HFF-Myc (cell line): ENCODE measurements around the gene IL6ST.
A peak's percentile ranks its signal among the peaks of the same experiment; 100 is the strongest.

Experiments
- DNase-seq: peaks from one replicate; pipeline ENCODE4 v3.0.0-alpha.2; 2011; ENCODE audit warnings: low read depth; ENCODE audit errors: extremely low read depth
- H3K4me3 ChIP-seq: replicated peaks from 2 replicates; pipeline ENCODE4 v1.5.1; 2011; ENCODE audit warnings: low read depth, mild to moderate bottlenecking, control low read depth, low read length
- TF ChIP-seq, protein P1 (sequence below): IDR thresholded peaks from 2 replicates; pipeline ENCODE4 v1.5.1; 2012; ENCODE audit warnings: mild to moderate bottlenecking, low read depth, low read length, control low read depth; ENCODE audit errors: missing control alignments

Gene IL6ST

DNA sequence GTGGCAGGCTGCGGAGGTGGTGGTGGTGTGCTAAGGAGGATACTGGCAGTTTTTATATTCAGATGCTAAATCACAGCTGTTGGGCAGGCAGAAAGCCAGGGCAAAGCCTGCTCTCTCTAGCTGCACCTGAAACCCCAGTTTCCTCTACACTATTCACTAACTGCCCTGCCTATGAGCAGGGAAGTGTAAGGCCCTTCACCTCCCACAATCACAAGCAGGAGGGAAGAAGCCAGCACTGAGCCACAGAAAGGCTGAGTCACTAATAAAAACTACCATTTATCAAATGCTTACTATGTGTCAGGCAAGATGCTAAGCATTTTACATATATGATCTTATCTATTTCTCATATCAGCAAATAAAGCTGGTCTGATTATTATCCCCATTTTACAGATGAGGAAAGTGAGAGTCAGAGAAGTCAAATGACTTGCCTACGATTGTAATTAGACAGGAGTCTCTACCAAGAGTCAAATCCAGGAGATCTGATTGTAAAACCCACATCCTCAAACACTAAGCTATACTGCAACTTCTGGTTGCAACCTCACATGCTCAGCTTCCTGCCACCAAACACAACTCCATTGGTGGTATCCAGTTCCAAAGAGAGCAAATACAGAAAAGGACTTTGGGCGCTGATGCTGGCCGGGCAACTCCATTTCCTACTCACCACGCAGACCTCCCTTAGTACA lies 17.7 kb upstream of the IL6ST start:
- peak; percentile 63 for DNase-seq
- TF ChIP-seq, protein P1, sequence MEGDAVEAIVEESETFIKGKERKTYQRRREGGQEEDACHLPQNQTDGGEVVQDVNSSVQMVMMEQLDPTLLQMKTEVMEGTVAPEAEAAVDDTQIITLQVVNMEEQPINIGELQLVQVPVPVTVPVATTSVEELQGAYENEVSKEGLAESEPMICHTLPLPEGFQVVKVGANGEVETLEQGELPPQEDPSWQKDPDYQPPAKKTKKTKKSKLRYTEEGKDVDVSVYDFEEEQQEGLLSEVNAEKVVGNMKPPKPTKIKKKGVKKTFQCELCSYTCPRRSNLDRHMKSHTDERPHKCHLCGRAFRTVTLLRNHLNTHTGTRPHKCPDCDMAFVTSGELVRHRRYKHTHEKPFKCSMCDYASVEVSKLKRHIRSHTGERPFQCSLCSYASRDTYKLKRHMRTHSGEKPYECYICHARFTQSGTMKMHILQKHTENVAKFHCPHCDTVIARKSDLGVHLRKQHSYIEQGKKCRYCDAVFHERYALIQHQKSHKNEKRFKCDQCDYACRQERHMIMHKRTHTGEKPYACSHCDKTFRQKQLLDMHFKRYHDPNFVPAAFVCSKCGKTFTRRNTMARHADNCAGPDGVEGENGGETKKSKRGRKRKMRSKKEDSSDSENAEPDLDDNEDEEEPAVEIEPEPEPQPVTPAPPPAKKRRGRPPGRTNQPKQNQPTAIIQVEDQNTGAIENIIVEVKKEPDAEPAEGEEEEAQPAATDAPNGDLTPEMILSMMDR, result no peak
- no peak overlapping the region for H3K4me3 ChIP-seq

DNA sequence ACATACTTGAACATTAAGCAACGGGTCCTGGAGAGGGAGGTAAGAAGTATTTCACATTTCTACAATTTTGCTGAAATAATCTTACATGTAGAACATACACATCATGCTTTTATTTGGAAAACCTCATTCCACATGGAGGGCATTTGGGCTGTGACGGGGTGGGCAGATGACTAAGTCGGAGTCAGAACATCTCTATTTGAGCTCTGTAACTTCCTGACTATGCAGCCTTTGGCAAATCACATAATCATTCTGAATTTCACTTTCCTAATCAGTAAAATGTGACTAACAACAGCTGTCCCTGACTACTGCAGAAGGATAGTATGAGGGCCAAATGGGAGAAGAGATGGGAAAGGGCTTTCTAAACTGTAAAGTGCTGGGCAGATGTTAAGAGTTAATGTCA lies 17.1 kb upstream of the IL6ST start:
- peak; percentile 85 for DNase-seq
- H3K4me3 ChIP-seq, result no peak overlapping the region
- TF ChIP-seq, protein P1, result no peak

DNA sequence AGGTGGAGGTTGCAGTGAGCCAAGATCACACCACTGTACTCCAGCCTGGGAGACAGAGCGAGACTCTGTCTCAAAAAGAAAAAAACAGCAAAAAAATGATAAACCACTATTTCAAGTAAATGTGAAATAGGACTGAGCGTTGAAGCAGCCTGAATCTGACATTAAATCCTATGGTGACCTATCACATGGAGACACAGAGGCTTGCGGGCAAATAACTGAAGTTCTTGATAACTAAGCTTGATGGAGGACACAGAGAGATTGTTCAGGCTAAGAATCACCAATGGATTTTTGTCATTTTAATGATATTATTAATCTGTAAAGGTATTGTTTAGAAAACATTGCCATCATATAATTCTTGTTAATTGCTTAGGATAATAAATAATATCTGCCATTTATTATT lies 15.7 kb upstream of the IL6ST start:
- no peak for DNase-seq
- no peak overlapping the region for H3K4me3 ChIP-seq
- TF ChIP-seq, protein P1, result no peak

DNA sequence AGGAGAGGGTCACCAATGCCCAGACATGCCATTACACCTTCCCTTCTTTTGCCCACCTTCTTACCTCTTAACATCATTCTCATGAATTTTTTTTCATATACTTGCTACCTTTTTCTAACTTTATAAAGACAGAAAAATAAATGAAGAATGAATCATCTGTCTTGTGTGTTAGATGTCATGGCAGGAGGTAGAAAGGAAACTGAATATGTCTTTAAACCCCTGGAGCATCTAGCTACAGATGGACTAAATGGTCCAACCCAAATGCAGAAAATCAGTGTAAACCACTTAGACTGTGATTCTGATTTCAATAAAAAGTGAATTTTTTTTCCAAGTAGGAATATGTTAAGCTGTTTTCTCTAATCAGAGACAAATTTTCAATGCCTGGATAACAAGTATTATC lies 11.8 kb upstream of the IL6ST start:
- no peak overlapping the region for H3K4me3 ChIP-seq
- TF ChIP-seq, protein P1, result no peak
- no peak for DNase-seq

DNA sequence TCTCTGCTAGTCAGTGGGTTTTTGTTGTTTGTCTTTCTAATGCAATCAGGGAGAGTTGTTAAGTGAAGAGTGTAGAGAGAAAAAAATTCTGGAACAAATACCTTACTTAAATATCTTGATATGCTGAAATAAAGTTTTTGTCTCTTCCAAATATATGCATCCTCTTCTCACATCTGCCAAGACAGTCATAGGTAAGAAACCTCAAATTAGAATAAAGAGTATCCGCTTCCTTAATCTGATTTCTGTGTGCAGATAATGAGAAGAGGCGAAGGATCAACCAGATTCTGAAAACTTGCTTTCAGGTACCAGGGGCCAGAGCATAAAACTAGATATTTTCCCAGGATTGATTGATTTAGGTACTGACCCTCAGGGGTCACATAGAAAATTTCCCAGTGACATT lies 11.3 kb upstream of the IL6ST start:
- no peak for DNase-seq
- no peak overlapping the region for H3K4me3 ChIP-seq
- TF ChIP-seq, protein P1, result no peak

DNA sequence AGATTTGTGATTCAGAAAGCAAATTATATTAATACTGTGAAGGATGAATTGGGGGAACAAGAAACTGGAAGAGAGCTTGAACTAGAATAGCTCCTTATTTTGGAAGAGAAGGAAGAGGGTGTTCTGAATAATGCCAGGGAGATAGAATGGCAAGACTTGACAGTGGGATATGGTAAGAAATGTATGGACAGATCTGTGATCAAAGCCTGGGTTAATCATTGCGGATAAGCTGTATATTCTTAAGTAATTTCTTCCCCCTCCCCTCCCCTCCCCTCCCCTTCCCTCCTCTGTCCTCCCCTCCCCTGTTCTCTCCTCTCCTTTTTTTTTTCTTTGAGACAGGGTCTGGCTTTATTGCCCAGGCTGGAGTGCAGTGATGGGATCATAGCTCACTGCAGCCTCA lies 10.1 kb upstream of the IL6ST start:
- TF ChIP-seq, protein P1, result no peak
- DNase-seq, result no peak
- H3K4me3 ChIP-seq, result no peak overlapping the region

DNA sequence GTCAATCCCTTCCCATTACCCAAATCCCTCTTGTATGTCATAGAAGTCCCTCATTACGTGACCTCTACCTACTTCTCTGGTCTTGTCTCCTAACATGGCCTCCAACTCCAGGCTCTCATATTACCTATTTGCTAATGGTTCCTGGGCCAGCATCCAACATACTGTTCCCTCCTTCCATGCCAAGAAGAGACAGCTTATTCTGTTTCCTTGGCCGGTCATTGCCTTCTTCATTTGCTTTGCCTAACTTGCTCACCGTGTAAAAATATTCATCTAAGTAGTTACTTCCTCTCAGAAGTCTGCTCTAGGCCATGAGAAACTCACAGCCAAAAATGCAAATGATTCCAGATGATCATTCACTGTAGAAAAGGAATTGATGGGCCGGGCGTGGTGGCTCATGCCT lies 8.9 kb upstream of the IL6ST start:
- no peak overlapping the region for H3K4me3 ChIP-seq
- DNase-seq, result no peak
- TF ChIP-seq, protein P1, result no peak
